HT1080 (cell line): ENCODE data around the gene DCST2. TPM values are rescaled to one million over a fixed set of nuclear protein-coding genes. Genes with fewer than 3 reads are reported as not detected.

Experiments
- DNase-seq: peaks from one replicate; pipeline ENCODE4 v3.0.0-alpha.2; 2015; ENCODE audit warnings: low read depth
- total RNA-seq: library from RNA; depleted of rRNA; stranded (reverse); fragments of >200 nt; shearing (Covaris generic); gene quantifications from 2 replicates; pipeline ENCODE4 v1.2.3, GENCODE V29; 2014

DCST2 gene
- total RNA-seq, 1 experiment from 2014 or later = 0.03 TPM

DNA sequence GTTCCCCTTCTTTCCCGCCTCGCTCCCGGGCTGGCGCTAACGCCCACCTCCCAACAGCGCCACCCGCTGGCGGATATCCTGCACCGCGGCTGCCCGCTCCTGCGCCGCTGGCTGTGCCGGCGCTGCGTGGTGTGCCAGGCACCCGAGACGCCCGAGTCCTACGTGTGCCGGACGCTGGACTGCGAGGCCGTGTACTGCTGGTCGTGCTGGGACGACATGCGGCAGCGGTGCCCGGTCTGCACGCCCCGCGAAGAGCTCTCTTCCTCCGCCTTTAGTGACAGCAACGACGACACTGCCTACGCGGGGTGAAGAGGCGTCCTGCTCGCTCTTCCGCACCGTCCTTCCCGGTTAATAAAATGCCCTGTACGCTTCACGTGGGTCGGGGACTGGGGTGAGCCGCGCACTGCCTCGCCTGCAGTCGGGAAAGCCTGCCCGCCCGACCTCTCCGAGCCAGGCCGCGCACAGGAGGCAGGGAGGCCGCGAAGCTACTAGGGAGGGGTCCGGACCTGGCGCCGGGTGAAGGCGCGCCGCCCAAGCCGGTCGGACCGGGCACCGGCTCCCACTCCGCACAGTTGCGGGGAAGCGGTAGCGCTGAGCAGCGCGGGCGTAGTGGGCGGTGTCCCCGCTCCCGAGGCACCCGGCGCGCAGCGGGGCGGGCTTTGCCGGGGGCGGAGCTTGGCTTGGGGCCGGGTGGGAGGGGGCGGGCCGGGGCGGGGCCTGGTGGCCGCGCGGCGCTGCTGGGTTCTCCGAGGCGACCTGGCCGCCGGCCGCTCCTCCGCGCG, 17.2 kb upstream of the DCST2 start, which contains the start of gene ADAM15:
TSS of gene ADAM15 (plus strand) at position 757 of the 782 bp plus-strand sequence. CDS start 71 bp downstream, outside the sequence.
- peak; percentile 77 for DNase-seq

DNA sequence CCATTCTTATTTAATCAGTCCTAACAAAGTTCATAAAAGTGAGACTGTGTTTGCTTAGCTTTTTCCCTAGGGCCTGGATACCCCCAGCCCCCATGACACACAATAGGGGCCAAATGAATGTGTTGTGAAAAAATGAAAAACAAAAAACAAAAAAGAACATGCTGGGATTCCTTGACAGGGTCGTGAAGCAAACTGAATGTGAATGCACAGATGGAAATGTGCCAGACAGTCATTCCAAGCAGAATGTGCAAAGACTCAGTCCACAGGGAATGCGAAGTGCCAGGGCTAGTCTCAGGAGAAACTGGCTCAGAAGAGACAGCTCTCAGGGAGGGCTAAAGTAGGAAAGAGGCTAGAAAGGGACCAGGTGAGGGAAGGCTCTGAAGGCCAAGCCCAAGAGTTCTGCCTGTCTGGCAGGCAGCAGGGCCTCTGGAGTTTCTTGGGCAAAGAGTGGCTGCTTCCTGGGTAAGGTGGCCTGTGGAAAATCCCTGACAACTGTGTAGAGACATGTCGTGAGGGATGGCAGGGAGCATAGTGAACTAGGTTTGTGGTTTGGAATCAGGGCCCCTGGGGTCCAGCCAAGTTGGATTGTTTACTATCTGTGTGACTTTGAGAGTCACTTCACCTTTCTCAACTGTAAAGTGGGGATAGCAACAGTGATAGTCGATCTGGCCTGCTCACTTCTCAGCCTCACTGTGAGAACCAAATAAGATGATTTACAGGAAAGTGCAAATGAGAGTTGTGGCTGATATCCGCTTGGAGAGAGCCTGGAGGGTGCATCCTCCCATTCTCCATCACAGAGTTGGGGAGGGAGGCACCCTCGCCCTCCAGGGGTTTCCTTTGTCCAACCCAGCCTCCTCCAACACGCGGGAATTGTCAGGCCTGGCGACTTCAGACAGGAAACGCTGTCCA, 16.3 kb upstream of the DCST2 start:
- no peak for DNase-seq

- no peak for DNase-seq
Measured at GRCh38 chr1:155048449-155049334, 15.1 kb upstream of the DCST2 start.

GRCh38 chr1:155044812-155045657, 11.5 kb upstream of the DCST2 start:
- DNase-seq = peak; percentile 77

DNA sequence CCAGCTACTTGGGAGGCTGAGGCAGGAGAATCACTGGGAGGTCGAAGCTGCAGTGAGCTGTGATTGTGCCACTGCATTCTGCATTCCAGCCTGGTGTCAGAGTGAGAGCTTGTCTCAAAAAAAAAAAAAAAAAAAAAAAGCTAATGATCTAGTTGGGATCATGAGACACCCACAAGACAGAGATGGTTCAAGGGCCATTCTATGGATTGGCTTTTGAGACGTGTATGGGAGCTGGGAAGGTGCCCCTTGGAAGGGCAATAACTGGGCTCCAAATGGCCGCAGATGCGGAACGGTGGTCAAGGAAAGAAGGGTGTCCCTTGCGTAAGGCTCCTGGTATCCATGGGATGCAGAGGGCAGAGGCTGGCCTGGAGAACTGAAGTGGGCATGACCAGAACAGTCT, 10.8 kb upstream of the DCST2 start:
- DNase-seq = no peak

GRCh38 chr1:155043793-155044192, 10.2 kb upstream of the DCST2 start:
- DNase-seq = no peak

- DNase-seq = no peak
Measured at GRCh38 chr1:155043301-155043702, 9.7 kb upstream of the DCST2 start.

DNA sequence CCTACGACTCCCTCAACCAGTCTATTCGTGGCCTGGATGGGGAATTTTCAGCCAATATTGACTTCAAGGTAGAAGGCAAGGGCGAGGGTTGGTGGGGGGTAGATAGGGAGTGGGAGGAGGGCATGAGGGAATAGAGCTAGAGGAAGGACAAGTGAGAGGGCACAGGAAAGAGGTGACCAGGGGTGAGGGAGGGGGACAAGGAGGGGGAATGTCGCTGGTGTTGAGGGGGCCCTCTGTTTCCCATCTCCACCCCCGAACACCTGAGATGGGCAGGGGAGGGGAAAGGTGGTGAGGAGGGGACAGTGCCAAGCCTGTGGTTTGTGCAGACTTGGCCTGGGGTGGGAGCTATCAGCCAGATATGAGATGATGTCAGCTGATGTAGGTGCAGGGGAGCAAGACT, 9.2 kb upstream of the DCST2 start:
- DNase-seq = no peak

DNA sequence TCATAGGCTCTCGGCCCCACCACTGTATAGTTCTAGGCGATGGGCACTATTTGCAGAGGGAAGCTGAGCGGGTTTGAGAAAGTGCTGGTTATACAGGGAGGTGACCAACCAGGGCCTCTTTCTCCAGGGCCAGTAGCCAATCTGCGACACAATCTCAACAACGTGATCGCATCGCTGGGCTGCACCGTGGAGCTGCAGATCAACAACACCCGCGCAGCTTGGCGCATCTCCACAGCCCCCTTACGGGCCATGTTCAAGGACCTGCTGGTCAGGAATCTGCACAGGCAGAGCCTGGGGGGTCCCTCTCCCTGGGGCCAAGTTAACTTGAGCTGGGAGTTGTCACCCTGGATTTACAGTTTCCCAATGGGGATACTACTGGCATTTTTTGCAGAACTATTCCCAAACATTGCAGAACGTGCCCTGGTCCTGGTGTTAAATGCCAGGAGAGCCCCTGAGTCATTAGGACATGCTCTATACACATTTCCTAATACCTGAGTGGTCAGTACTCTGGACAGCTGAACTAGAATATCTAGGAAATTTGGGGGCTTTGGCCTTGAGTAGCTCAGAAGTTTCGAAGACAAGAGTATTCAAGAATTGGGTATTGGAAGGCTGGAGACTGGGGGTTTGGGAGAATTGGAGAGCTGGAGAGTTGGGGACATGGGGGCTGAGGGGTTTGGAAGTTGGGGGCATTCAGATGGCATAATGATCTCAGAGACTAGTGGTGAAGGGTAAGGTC, 6.9 kb upstream of the DCST2 start:
- no peak for DNase-seq

DNA sequence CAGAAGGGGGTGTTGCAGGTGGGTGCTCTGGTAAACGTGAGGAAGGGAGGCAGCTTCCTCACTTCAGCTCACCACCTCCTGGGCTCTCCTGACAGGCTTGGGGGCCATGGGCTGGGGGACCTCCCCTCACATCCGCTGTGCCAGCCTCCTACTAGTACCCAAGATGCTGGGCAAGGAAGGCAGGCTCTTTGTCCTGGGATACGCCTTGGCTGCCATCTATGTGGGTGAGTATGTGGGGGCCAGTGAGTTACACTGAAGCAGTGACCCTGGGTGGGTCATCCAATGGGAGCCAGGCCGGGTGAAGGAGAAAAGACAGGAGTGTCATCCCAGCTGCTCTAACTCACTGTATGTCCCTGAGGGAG, 5.7 kb upstream of the DCST2 start:
- no peak for DNase-seq

DNA sequence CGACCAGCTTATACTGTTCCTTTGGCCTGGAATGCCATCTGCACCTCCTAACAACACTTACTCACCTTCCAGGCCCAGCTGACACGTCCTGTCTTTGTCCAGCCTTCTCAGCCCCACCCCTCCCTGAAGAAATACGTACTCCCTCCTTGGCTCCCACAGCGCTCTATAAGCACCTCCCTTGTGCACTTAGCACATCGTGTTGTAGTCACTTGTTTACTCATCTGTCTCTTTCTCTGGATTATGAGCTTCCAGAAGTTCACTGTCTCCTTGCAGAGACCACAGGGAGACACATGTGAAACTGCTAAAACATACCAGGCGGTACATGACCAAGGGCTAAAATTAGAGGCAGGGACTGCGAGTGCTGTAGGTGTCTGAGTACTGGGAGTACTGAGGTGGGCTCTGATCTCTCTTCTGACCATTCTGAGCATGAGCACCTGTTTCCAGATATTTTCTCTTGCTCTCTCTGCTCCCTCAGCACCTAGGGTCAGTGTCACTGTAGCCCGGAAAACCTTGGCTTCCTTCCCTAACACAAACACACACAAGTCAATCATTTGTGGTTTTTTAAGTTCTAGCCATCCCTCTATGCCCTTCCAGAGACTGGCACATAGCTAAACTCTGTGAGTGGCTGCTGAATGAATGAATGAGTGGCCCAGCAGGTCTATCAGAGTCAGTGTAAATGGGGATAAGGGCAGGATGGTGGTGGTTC, 5.2 kb upstream of the DCST2 start:
- DNase-seq = peak; percentile 56

DNA sequence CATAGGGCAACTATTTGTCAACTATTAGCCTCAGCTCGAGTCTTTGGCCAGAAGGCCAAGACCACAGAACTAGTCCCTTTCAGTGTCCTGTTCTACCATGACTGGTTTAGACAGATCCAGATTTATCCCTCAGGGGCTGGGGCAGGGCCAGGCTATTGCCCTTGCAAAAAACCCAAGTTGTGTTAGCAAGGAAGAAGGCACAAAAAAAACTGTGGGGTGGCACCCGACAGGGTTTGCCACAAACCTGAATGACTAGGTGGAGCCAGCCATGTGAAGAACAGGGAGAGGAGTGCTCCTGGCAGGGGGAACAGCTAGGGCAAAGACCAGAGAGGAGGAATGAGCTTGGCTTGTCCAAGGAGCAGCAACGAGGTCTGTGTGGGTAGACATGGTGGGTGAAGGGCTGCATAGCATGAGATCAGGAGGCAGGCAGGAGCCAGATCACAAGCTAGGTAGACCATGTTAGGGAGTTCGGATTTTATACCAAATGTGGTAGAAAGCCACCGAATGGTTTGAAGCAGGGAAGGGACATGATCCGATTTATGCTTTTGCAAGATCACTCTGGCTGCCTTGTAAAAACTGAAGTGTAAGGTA, 4.4 kb upstream of the DCST2 start:
- no peak for DNase-seq

DNA sequence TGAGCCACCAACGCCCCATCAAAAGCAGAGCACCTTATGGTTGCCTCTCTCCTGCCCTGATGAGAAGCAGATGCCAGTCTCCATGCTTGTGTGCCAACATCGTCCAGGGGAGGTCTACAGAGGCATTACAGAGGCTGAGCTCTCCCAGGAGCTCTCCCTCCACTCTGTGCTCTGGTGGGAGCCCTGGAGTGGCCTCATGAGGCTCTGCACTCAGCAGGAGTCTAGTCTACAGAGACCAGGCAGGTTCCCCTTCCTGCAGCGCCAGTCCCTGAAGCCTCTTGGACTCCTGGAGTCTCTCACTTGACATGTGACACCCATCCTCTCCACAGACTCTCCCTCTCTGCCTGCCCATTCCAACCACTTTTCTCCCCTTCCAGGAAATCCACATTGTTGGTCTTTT, 3.5 kb upstream of the DCST2 start:
- DNase-seq = no peak

- no peak for DNase-seq
Measured at GRCh38 chr1:155035936-155036335, 2.4 kb upstream of the DCST2 start.

- no peak for DNase-seq
Measured at GRCh38 chr1:155034318-155035208, 982 bp upstream of the DCST2 start.

- DNase-seq = no peak
Measured at GRCh38 chr1:155032886-155033285, 695 bp downstream of the DCST2 start.

GRCh38 chr1:155030899-155031298, 2.7 kb downstream of the DCST2 start:
- no peak for DNase-seq
